GM23338 (cell line): ENCODE measurements around the gene PYGO1.

ENCODE experiments used
- EZH2 ChIP-seq: fragments of 200-600 bp; sonication (generic); IDR thresholded peaks from one replicate; pipeline ENCODE4 v1.8.0; 2017; ENCODE audit warnings: antibody characterized with exemption, mild to moderate bottlenecking, low read depth; ENCODE audit not compliant: unreplicated experiment
- EZH2phosphoT487 ChIP-seq: fragments of 200-600 bp; sonication (generic); IDR thresholded peaks from one replicate; pipeline ENCODE4 v1.8.1; 2018; ENCODE audit warnings: antibody characterized with exemption; ENCODE audit not compliant: unreplicated experiment
- JUNB ChIP-seq: IDR thresholded peaks from one replicate; pipeline ENCODE4 v1.6.1; 2016; ENCODE audit warnings: antibody characterized with exemption; ENCODE audit not compliant: unreplicated experiment
- POLR2AphosphoS5 ChIP-seq: IDR thresholded peaks from 2 replicates; pipeline ENCODE4 v1.6.1; 2016; ENCODE audit warnings: antibody characterized with exemption, low read depth
- TF ChIP-seq, protein P1 (sequence below), 2 experiments: fragments of 200-600 bp in 1 of 2; sonication (generic) in 1 of 2; conservative IDR thresholded peaks; 2 replicates each; pipeline versions ENCODE4 v1.5.1 to v1.6.1; 2016 to 2017; ENCODE audit warnings: antibody characterized with exemption in 2 of 2, low read depth in 2 of 2, mild to moderate bottlenecking in 2 of 2, moderate library complexity in 1 of 2
- TF ChIP-seq, protein P2 (sequence below): IDR thresholded peaks from one replicate; pipeline ENCODE4 v1.6.1; 2018; ENCODE audit warnings: antibody characterized with exemption; ENCODE audit not compliant: unreplicated experiment
- TF ChIP-seq, protein P3 (sequence below): fragments of 250-450 bp; sonication (Bioruptor Pico); IDR thresholded peaks from 2 replicates; pipeline ENCODE4 v1.5.0; 2020; ENCODE audit warnings: mild to moderate bottlenecking, moderate library complexity

DNA sequence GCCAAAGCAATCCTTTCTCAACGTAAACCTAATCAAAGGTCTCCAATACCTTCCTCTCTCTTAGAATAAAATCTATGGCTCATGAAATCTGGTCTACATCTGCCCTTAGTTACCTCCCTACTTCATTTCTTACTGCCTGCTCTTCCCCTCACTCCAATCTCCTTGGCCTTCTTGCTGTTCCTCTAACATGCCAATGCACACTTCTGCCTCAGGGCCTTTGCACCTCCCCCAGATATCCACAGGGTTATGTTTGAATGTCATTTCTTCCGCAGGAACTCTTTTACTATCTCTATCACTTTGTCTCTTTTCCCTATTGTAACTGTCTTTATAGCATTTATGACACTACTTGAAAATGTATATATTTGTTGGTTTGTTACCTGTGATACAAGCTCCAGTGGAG, 44.3 kb upstream of the PYGO1 start:
- TF ChIP-seq, protein P1, sequence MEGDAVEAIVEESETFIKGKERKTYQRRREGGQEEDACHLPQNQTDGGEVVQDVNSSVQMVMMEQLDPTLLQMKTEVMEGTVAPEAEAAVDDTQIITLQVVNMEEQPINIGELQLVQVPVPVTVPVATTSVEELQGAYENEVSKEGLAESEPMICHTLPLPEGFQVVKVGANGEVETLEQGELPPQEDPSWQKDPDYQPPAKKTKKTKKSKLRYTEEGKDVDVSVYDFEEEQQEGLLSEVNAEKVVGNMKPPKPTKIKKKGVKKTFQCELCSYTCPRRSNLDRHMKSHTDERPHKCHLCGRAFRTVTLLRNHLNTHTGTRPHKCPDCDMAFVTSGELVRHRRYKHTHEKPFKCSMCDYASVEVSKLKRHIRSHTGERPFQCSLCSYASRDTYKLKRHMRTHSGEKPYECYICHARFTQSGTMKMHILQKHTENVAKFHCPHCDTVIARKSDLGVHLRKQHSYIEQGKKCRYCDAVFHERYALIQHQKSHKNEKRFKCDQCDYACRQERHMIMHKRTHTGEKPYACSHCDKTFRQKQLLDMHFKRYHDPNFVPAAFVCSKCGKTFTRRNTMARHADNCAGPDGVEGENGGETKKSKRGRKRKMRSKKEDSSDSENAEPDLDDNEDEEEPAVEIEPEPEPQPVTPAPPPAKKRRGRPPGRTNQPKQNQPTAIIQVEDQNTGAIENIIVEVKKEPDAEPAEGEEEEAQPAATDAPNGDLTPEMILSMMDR (conservative IDR thresholded peaks at IDR 0.05; ENCODE audit: low read depth in 2 of 2): no peak
- TF ChIP-seq, protein P2, sequence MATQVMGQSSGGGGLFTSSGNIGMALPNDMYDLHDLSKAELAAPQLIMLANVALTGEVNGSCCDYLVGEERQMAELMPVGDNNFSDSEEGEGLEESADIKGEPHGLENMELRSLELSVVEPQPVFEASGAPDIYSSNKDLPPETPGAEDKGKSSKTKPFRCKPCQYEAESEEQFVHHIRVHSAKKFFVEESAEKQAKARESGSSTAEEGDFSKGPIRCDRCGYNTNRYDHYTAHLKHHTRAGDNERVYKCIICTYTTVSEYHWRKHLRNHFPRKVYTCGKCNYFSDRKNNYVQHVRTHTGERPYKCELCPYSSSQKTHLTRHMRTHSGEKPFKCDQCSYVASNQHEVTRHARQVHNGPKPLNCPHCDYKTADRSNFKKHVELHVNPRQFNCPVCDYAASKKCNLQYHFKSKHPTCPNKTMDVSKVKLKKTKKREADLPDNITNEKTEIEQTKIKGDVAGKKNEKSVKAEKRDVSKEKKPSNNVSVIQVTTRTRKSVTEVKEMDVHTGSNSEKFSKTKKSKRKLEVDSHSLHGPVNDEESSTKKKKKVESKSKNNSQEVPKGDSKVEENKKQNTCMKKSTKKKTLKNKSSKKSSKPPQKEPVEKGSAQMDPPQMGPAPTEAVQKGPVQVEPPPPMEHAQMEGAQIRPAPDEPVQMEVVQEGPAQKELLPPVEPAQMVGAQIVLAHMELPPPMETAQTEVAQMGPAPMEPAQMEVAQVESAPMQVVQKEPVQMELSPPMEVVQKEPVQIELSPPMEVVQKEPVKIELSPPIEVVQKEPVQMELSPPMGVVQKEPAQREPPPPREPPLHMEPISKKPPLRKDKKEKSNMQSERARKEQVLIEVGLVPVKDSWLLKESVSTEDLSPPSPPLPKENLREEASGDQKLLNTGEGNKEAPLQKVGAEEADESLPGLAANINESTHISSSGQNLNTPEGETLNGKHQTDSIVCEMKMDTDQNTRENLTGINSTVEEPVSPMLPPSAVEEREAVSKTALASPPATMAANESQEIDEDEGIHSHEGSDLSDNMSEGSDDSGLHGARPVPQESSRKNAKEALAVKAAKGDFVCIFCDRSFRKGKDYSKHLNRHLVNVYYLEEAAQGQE: no peak
- no peak for TF ChIP-seq EZH2
- no peak for TF ChIP-seq JUNB
- no peak for TF ChIP-seq EZH2phosphoT487
- TF ChIP-seq POLR2AphosphoS5: no peak
- TF ChIP-seq, protein P3, sequence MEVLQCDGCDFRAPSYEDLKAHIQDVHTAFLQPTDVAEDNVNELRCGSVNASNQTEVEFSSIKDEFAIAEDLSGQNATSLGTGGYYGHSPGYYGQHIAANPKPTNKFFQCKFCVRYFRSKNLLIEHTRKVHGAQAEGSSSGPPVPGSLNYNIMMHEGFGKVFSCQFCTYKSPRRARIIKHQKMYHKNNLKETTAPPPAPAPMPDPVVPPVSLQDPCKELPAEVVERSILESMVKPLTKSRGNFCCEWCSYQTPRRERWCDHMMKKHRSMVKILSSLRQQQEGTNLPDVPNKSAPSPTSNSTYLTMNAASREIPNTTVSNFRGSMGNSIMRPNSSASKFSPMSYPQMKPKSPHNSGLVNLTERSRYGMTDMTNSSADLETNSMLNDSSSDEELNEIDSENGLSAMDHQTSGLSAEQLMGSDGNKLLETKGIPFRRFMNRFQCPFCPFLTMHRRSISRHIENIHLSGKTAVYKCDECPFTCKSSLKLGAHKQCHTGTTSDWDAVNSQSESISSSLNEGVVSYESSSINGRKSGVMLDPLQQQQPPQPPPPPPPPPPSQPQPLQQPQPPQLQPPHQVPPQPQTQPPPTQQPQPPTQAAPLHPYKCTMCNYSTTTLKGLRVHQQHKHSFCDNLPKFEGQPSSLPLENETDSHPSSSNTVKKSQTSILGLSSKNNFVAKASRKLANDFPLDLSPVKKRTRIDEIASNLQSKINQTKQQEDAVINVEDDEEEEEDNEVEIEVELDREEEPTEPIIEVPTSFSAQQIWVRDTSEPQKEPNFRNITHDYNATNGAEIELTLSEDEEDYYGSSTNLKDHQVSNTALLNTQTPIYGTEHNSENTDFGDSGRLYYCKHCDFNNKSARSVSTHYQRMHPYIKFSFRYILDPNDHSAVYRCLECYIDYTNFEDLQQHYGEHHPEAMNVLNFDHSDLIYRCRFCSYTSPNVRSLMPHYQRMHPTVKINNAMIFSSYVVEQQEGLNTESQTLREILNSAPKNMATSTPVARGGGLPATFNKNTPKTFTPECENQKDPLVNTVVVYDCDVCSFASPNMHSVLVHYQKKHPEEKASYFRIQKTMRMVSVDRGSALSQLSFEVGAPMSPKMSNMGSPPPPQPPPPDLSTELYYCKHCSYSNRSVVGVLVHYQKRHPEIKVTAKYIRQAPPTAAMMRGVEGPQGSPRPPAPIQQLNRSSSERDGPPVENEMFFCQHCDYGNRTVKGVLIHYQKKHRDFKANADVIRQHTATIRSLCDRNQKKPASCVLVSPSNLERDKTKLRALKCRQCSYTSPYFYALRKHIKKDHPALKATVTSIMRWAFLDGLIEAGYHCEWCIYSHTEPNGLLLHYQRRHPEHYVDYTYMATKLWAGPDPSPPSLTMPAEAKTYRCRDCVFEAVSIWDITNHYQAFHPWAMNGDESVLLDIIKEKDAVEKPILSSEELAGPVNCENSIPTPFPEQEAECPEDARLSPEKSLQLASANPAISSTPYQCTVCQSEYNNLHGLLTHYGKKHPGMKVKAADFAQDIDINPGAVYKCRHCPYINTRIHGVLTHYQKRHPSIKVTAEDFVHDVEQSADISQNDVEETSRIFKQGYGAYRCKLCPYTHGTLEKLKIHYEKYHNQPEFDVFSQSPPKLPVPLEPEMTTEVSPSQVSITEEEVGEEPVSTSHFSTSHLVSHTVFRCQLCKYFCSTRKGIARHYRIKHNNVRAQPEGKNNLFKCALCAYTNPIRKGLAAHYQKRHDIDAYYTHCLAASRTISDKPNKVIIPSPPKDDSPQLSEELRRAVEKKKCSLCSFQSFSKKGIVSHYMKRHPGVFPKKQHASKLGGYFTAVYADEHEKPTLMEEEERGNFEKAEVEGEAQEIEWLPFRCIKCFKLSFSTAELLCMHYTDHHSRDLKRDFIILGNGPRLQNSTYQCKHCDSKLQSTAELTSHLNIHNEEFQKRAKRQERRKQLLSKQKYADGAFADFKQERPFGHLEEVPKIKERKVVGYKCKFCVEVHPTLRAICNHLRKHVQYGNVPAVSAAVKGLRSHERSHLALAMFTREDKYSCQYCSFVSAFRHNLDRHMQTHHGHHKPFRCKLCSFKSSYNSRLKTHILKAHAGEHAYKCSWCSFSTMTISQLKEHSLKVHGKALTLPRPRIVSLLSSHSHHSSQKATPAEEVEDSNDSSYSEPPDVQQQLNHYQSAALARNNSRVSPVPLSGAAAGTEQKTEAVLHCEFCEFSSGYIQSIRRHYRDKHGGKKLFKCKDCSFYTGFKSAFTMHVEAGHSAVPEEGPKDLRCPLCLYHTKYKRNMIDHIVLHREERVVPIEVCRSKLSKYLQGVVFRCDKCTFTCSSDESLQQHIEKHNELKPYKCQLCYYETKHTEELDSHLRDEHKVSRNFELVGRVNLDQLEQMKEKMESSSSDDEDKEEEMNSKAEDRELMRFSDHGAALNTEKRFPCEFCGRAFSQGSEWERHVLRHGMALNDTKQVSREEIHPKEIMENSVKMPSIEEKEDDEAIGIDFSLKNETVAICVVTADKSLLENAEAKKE (CRISPR knock-in tag): no peak
